SH-SY5Y (cell line): ENCODE data around the gene LCP2.

Experiments
- GATA2 ChIP-seq: IDR thresholded peaks from 2 replicates; pipeline ENCODE4 v1.6.1; 2011; ENCODE audit warnings: mild to moderate bottlenecking, low read depth, low read length
- GATA3 ChIP-seq: IDR thresholded peaks from 2 replicates; pipeline ENCODE4 v1.6.1; 2011; ENCODE audit warnings: low read depth, mild to moderate bottlenecking, low read length, moderate library complexity

DNA sequence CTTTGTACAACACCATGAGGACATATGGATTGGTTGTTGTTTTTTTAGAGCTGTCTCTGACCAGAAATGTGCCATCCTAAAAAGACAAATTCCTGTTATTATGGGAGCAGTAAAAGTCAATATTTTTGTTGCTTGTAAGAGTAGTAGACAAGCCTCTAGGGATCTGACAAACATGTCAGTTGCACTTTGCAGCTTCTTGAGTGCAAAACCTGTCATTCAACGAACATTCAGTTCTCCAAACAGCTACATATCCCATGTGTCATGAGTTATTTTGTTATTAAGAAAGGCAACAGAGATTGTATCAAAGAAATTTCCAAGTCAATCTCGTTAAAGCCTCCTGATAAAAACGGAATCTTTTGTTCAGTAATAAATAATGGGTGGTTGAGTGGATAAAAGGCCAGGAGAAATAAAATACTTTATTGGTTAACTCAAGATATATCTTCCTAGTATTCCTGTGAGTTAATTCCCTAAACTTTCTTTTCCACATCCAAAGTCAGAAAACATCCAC, 46.7 kb downstream of the LCP2 start:
- TF ChIP-seq GATA3: 0 out of 2 replicates have a peak, but pooled peaks have one; percentile 9
- no peak for TF ChIP-seq GATA2
